WI38 (cell line): Measurements from ENCODE around the gene RRP12.
"Not testable (repeated sequence)": the region's sequence is repeated elsewhere in the genome, so short reads cannot be mapped to it uniquely, and the experiment has no call there.

Source experiments
- H3K4me3 ChIP-seq: 2 replicates; pipeline ENCODE4 v1.5.1; 2011; ENCODE audit warnings: low read depth, mild to moderate bottlenecking, control low read depth, low read length
- TF ChIP-seq, protein P1 (sequence below): IDR thresholded peaks from 2 replicates; pipeline ENCODE4 v1.5.1; 2012; ENCODE audit warnings: low read depth, mild to moderate bottlenecking, control low read depth, low read length

The RRP12 gene

GRCh38 chr10:97349752-97350513, 51.2 kb downstream of the RRP12 start:
- TF ChIP-seq, protein P1, sequence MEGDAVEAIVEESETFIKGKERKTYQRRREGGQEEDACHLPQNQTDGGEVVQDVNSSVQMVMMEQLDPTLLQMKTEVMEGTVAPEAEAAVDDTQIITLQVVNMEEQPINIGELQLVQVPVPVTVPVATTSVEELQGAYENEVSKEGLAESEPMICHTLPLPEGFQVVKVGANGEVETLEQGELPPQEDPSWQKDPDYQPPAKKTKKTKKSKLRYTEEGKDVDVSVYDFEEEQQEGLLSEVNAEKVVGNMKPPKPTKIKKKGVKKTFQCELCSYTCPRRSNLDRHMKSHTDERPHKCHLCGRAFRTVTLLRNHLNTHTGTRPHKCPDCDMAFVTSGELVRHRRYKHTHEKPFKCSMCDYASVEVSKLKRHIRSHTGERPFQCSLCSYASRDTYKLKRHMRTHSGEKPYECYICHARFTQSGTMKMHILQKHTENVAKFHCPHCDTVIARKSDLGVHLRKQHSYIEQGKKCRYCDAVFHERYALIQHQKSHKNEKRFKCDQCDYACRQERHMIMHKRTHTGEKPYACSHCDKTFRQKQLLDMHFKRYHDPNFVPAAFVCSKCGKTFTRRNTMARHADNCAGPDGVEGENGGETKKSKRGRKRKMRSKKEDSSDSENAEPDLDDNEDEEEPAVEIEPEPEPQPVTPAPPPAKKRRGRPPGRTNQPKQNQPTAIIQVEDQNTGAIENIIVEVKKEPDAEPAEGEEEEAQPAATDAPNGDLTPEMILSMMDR, result no peak
- H3K4me3 ChIP-seq, result no peak overlapping the region

GRCh38 chr10:97347317-97347716, 53.8 kb downstream of the RRP12 start:
- no peak overlapping the region for H3K4me3 ChIP-seq
- TF ChIP-seq, protein P1, result no peak

DNA sequence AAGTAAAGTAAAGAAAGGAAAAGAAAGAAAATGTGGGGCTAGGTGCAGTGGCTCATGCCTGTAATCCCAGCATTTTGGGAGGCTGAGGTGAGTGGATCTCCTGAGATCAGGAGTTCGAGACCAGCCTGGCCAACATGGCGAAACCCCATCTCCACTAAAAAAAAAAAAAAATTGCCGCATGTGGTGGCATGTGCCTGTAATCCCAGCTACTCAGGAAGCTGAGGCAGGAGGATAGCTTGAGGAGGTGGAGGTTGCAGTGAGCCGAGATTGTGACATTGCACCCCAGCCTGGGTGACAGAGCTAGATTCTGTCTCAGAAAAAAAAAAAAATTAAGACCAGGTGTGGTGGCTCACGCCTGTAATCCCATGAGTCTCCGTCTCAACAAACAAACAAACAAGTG, 57.5 kb downstream of the RRP12 start:
- not testable (repeated sequence) for H3K4me3 ChIP-seq

GRCh38 chr10:97341416-97341815, 59.7 kb downstream of the RRP12 start:
- TF ChIP-seq, protein P1, result no peak

GRCh38 chr10:97338041-97338440, 63.1 kb downstream of the RRP12 start:
- H3K4me3 ChIP-seq, result no peak overlapping the region
- TF ChIP-seq, protein P1, result no peak

More at GRCh38 chr10:97341416-97341815, 59.7 kb downstream of the RRP12 start:
- H3K4me3 ChIP-seq, result no peak overlapping the region

DNA sequence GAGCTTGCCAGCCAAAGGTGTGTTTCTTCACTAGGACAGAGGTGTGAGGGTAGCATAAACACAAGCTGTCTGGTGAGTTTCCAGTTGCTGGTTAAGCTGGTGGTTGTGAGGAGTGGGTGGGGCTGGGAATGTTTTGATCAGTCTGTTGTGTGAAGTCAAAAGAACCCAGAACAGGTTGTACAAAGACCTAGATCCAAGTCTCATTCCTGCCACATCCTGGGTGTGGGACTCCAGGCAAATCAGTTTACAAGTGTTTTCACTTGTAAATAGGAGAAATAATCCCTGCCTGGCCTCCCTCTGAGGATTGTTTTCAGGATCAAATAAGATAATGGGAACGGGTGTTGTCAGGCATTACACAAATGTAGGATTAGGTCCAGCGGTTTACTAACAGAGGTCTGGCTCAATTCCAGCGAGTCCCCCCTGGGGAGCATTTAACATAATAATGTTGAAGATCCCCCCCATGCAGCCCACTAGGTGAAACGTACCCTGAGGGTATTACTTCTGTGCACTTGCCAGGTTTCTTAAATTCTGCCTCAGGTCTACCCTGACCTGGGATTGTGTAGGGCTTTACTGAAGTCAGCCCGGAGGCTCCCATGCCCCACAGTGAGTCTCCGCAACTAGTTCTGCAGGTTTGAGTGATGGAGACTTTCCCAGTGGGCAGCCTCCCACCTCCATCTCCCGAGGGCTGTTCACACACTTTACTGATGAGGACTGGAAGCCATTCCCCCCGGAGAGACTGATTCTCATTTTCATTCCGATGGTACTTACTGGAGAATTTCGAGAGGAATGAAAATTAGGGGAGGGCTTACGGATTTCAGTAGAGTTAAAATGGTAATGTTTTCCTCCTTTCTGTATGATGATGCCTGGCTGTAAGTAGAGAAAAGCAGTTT, 64.0 kb downstream of the RRP12 start:
- TF ChIP-seq, protein P1, result no peak
- H3K4me3 ChIP-seq, result no peak overlapping the region

DNA sequence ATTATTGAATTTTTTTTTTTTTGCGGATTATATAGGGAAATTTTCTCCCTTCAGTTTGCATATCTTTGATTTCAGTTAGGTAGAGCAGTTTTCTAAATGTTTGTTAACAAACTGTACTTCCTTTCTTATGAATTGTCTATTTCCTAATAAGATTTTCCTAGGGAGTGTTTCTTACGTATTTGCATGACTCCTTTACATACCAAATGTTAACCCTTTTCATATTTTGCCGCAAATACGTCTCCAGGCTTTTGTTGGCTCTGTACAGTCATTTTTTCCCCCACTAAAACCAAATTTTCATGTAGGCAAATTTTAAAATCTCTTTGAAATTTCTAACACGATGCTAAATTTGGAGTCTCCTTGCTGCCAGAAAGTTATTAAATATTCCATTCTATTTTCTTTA, 64.7 kb downstream of the RRP12 start:
- TF ChIP-seq, protein P1, result no peak
- no peak overlapping the region for H3K4me3 ChIP-seq
